Fibroblast of villous mesenchyme (primary cell): Measurements from ENCODE around the gene UBAP2. TPM values are rescaled to one million over a fixed set of nuclear protein-coding genes. Genes with fewer than 3 reads are reported as not detected.

ENCODE experiments used
- DNase-seq: peaks from one replicate; pipeline ENCODE4 v3.0.0-alpha.2; 2010; ENCODE audit warnings: low read depth
- H3K4me3 ChIP-seq: 2 replicates; pipeline ENCODE4 v1.5.1; 2011; ENCODE audit warnings: low read depth, mild to moderate bottlenecking, low read length
- total RNA-seq: library from RNA; depleted of rRNA; stranded (reverse); fragments of >200 nt; gene quantifications from 2 replicates; pipeline ENCODE4 v1.2.3, GENCODE V29; 2012
- TF ChIP-seq, protein P1 (sequence below): IDR thresholded peaks from 2 replicates; pipeline ENCODE4 v1.5.1; 2012; ENCODE audit warnings: low read depth, mild to moderate bottlenecking, low read length; ENCODE audit not compliant: insufficient read depth

UBAP2 gene
- total RNA-seq, 1 donor = 26.8 TPM

DNA sequence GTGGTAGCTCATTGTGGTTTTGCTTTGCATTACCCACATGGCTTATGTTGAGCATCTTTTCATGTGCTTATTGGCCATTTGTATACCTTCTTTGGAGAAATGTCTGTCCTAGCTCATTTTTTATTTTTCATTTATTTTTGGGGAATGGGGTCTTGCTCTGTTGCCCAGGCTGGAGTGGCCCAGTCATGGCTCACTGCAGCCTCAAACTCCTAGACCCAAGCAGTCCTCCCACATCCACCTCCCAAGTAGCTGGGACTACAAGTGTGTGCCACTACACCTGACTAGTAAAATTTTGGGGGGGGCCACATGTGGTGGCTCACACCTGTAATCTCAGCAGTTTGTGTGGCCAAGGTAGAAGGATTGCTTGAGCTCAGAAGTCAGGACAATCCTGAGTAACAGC is 154.4 kb downstream of the UBAP2 start:
- no peak overlapping the region for H3K4me3 ChIP-seq
- TF ChIP-seq, protein P1, sequence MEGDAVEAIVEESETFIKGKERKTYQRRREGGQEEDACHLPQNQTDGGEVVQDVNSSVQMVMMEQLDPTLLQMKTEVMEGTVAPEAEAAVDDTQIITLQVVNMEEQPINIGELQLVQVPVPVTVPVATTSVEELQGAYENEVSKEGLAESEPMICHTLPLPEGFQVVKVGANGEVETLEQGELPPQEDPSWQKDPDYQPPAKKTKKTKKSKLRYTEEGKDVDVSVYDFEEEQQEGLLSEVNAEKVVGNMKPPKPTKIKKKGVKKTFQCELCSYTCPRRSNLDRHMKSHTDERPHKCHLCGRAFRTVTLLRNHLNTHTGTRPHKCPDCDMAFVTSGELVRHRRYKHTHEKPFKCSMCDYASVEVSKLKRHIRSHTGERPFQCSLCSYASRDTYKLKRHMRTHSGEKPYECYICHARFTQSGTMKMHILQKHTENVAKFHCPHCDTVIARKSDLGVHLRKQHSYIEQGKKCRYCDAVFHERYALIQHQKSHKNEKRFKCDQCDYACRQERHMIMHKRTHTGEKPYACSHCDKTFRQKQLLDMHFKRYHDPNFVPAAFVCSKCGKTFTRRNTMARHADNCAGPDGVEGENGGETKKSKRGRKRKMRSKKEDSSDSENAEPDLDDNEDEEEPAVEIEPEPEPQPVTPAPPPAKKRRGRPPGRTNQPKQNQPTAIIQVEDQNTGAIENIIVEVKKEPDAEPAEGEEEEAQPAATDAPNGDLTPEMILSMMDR = no peak
- no peak for DNase-seq

GRCh38 chr9:33893861-33894260 is 154.8 kb downstream of the UBAP2 start:
- TF ChIP-seq, protein P1 = no peak
- no peak for DNase-seq
- no peak overlapping the region for H3K4me3 ChIP-seq

GRCh38 chr9:33885948-33886347 is 162.7 kb downstream of the UBAP2 start:
- DNase-seq = no peak
- TF ChIP-seq, protein P1 = no peak
- no peak overlapping the region for H3K4me3 ChIP-seq

DNA sequence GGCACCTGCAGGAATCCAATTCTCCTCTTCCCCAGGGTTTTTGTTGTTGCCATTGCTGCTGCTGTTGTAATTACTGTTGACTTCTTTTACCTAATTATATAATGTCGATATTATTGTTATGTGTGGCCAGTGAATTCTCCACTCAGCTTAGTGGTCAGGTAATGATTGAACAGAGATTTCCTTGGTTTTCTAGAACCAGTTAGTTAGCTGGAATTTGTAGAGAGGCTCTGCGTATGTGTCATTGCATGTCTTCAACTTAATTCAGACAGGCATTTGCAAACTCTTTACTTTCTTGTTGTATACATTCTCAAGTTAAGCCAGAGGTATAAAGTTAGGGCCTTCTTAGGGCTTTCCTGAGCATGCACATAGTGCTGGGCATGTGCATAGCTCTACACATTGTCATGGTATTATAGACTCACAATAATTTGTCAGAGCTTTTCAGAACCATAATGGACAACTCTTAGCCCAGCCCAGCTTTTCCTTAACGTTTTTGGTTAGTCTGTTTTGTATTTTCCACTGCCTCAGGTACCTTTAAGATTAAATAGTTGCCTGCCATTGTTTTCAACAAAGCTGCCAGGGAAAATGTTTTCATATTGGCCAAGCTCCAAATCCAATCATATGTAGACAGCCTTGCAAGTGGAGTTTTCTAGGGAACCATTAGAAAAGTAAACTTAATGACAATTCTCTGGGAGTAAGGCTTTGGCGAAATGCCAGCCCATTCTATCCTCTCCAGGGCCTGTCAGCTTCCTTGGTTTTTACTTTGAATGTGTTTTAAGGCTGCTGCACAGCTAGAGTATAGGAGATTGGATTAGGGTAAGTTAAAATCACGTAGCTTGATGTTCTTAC is 163.6 kb downstream of the UBAP2 start:
- peak; percentile 47 for DNase-seq
- no peak overlapping the region for H3K4me3 ChIP-seq
- TF ChIP-seq, protein P1 = no peak

- TF ChIP-seq, protein P1 = no peak
- H3K4me3 ChIP-seq = no peak overlapping the region
- DNase-seq = no peak
Observed at GRCh38 chr9:33881635-33882034, 167.1 kb downstream of the UBAP2 start.

DNA sequence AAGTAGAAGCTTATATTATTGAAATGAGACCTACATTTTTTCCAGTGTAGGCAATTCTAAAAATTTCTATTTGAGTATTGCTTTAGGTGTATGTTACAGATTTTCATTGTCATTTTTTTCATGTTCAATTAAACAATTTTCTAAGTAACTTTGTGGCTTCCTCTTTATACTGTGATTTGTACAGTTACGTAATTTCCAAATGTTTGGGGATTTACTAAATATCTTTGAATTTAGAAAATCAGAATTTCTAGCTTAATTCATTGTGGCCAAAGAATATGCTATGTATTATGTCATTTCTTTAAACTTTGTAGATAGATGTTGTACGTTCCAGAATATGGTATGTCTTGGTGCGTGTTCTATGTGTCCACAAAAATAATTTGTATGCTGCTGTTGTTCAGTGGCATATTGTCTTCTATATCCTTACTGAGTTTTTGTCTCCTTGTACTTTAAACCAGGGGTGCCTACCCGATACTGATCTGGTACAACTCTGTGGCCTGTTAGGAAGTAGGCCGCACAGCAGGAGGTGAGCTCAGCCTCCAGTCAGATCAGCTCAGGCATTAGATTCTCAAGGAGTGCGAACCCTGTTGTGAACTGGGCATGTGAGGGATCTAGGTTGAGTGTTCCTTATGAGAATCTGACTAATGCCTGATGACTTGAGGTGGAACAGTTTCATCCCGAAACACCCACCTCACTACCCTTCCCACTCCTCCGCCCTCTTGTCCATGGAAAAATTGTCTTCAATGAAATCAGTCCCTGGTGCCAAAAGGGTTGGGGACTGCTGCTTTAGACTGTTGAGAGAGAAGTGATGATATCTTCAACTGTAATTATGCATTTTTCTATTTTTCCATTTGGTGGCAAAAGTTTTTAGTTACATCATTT is 168.2 kb downstream of the UBAP2 start:
- H3K4me3 ChIP-seq = no peak overlapping the region
- no peak for DNase-seq
- TF ChIP-seq, protein P1 = no peak
